Neural cell (in vitro differentiated cells): ENCODE data around the gene NMB. TPM values are rescaled to one million over a fixed set of nuclear protein-coding genes. Genes with fewer than 3 reads are reported as not detected.

Experiments used
- H2AFZ ChIP-seq: fragments of 200-600, 300-800 bp; sonication (generic), shearing (Covaris generic); 2 replicates; pipeline ENCODE4 v1.6.0; 2014; ENCODE audit warnings: low read depth, mild to moderate bottlenecking, antibody characterized with exemption, low read length, moderate library complexity
- H3F3A ChIP-seq: fragments of 200-600 bp; shearing (Covaris generic); 2 replicates; pipeline ENCODE4 v1.6.1; 2016; ENCODE audit warnings: mild to moderate bottlenecking, moderate library complexity, mixed read lengths, antibody characterized with exemption, low read length; ENCODE audit not compliant: insufficient read depth, poor library complexity, severe bottlenecking
- H3K27ac ChIP-seq: fragments of 200-600, 300-800 bp; sonication (generic), shearing (Covaris generic); 2 replicates; pipeline ENCODE4 v1.5.1; 2014; ENCODE audit warnings: mild to moderate bottlenecking, low read length, moderate library complexity
- H3K27me3 ChIP-seq: fragments of 300-800, 200-600 bp; sonication (generic), shearing (Covaris generic); 2 replicates; pipeline ENCODE4 v1.6.0; 2014; ENCODE audit warnings: mild to moderate bottlenecking, low read depth, low read length, moderate library complexity; ENCODE audit not compliant: insufficient read depth
- H3K36me3 ChIP-seq: fragments of 300-800, 200-600 bp; sonication (generic), shearing (Covaris generic); 2 replicates; pipeline ENCODE4 v1.5.1; 2014; ENCODE audit warnings: mild to moderate bottlenecking, antibody characterized with exemption, low read length, moderate library complexity; ENCODE audit not compliant: insufficient read depth
- H3K4me2 ChIP-seq: fragments of 300-800, 200-600 bp; sonication (generic), shearing (Covaris generic); 2 replicates; pipeline ENCODE4 v1.6.0; 2014; ENCODE audit warnings: mild to moderate bottlenecking, low read length
- H3K4me3 ChIP-seq: fragments of 300-800, 200-600 bp; sonication (generic), shearing (Covaris generic); 2 replicates; pipeline ENCODE4 v1.5.1; 2014; ENCODE audit warnings: mild to moderate bottlenecking, low read length, moderate library complexity
- H3K79me2 ChIP-seq: fragments of 200-600 bp; shearing (Covaris generic); replicated peaks from 2 replicates; pipeline ENCODE4 v1.6.0; 2014; ENCODE audit warnings: mild to moderate bottlenecking, low read length, moderate library complexity; ENCODE audit not compliant: insufficient read depth
- H3K9ac ChIP-seq: fragments of 300-800, 200-600 bp; sonication (generic), shearing (Covaris generic); 2 replicates; pipeline ENCODE4 v1.6.1; 2016; ENCODE audit warnings: mild to moderate bottlenecking, low read length, mixed read lengths
- H3K9me2 ChIP-seq: fragments of 200-600 bp; shearing (Covaris generic); 2 replicates; pipeline ENCODE4 v1.6.1; 2016; ENCODE audit warnings: mild to moderate bottlenecking, low read length, mixed read lengths; ENCODE audit not compliant: insufficient read depth
- H3K9me3 ChIP-seq: fragments of 200-600, 300-800 bp; sonication (generic), shearing (Covaris generic); 2 replicates; pipeline ENCODE4 v1.6.1; 2016; ENCODE audit warnings: mild to moderate bottlenecking, mixed run types, low read length, moderate library complexity, mixed read lengths
- H4K20me1 ChIP-seq: fragments of 200-600 bp; shearing (Covaris generic); 2 replicates; pipeline ENCODE4 v1.6.1; 2016; ENCODE audit warnings: mild to moderate bottlenecking, mixed run types; ENCODE audit not compliant: insufficient read depth
- EP300 ChIP-seq: fragments of 450-650 bp; conservative IDR thresholded peaks from 2 replicates; pipeline ENCODE4 v1.6.1; 2014; ENCODE audit warnings: antibody characterized with exemption, mild to moderate bottlenecking, moderate library complexity; ENCODE audit not compliant: poor library complexity, severe bottlenecking
- EZH2 ChIP-seq: fragments of 200-600, 300-800 bp; shearing (Covaris generic), sonication (generic); IDR thresholded peaks from 2 replicates; pipeline ENCODE4 v1.6.1; 2014; ENCODE audit warnings: antibody characterized with exemption, low read length, borderline replicate concordance, mild to moderate bottlenecking; ENCODE audit not compliant: insufficient read depth, poor library complexity, severe bottlenecking
- MXI1 ChIP-seq: fragments of 450-650 bp; conservative IDR thresholded peaks from 2 replicates; pipeline ENCODE4 v1.6.1; 2014; ENCODE audit warnings: antibody characterized with exemption, mild to moderate bottlenecking; ENCODE audit not compliant: poor library complexity, severe bottlenecking
- POLR2AphosphoS5 ChIP-seq: IDR thresholded peaks from 2 replicates; pipeline ENCODE4 v1.6.1; 2012
- RAD21 ChIP-seq: fragments of 450-650 bp; conservative IDR thresholded peaks from 2 replicates; pipeline ENCODE4 v1.6.1; 2014; ENCODE audit warnings: antibody characterized with exemption, mild to moderate bottlenecking, moderate library complexity
- SMC3 ChIP-seq: fragments of 450-650 bp; conservative IDR thresholded peaks from 2 replicates; pipeline ENCODE4 v1.6.1; 2014; ENCODE audit warnings: antibody characterized with exemption, mild to moderate bottlenecking, moderate library complexity; ENCODE audit not compliant: poor library complexity
- TAF1 ChIP-seq: IDR thresholded peaks from 2 replicates; pipeline ENCODE4 v1.6.1; 2012; ENCODE audit warnings: low read depth
- polyA plus RNA-seq: library from polyadenylated mRNA; depleted of rRNA; stranded (reverse); fragments of >200 nt; gene quantifications from 2 replicates; pipeline ENCODE4 v1.2.3, GENCODE V29; 2014
- TF ChIP-seq, protein P1 (sequence below): fragments of 450-650 bp; IDR thresholded peaks from 2 replicates; pipeline ENCODE4 v1.5.1; 2014; ENCODE audit warnings: antibody characterized with exemption, mild to moderate bottlenecking, moderate library complexity; ENCODE audit not compliant: poor library complexity, severe bottlenecking
- TF ChIP-seq, protein P2 (sequence below): IDR thresholded peaks from 2 replicates; pipeline ENCODE4 v1.6.1; 2012; ENCODE audit warnings: borderline replicate concordance

Gene NMB
- polyA plus RNA-seq, 1 donor from 2014 or later: 3.0 TPM

DNA sequence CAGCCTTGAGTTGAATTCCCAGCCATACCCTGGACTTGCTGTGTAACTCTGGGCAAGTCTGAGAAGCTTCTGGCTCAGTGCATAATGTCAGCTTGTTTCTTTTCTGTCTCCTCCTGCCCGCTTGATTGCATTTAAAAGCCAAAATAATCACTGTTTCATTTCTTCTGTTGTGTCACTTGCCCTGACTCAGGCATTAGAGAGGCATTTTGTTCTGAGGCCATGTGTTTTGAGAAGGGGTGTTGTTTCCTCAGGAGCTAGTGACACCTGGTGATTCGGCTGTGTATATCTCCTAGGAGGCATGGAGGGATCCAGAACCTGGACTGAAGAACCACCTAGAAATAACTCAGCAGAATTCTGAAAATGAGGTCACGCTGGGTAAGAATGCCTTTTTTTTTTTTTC is 19.9 kb downstream of the NMB start:
- H3K4me2 ChIP-seq: no peak overlapping the region
- peaks cover 12% of the 10 kb centered on the region for H3K79me2 ChIP-seq
- H3K4me3 ChIP-seq: no peak overlapping the region
- no peaks in the 10 kb centered on the region for H4K20me1 ChIP-seq
- no peaks in the 10 kb centered on the region for H3K9me3 ChIP-seq
- H3K36me3 ChIP-seq: peaks cover 6% of the 10 kb centered on the region
- H2AFZ ChIP-seq: no peak overlapping the region
- no peaks in the 10 kb centered on the region for H3K27me3 ChIP-seq
- no peak overlapping the region for H3K9ac ChIP-seq
- TF ChIP-seq, protein P1, sequence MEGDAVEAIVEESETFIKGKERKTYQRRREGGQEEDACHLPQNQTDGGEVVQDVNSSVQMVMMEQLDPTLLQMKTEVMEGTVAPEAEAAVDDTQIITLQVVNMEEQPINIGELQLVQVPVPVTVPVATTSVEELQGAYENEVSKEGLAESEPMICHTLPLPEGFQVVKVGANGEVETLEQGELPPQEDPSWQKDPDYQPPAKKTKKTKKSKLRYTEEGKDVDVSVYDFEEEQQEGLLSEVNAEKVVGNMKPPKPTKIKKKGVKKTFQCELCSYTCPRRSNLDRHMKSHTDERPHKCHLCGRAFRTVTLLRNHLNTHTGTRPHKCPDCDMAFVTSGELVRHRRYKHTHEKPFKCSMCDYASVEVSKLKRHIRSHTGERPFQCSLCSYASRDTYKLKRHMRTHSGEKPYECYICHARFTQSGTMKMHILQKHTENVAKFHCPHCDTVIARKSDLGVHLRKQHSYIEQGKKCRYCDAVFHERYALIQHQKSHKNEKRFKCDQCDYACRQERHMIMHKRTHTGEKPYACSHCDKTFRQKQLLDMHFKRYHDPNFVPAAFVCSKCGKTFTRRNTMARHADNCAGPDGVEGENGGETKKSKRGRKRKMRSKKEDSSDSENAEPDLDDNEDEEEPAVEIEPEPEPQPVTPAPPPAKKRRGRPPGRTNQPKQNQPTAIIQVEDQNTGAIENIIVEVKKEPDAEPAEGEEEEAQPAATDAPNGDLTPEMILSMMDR: no peak
- TF ChIP-seq EP300 (no peak), SMC3 (no peak), POLR2AphosphoS5 (no peak)
- TF ChIP-seq, protein P2, sequence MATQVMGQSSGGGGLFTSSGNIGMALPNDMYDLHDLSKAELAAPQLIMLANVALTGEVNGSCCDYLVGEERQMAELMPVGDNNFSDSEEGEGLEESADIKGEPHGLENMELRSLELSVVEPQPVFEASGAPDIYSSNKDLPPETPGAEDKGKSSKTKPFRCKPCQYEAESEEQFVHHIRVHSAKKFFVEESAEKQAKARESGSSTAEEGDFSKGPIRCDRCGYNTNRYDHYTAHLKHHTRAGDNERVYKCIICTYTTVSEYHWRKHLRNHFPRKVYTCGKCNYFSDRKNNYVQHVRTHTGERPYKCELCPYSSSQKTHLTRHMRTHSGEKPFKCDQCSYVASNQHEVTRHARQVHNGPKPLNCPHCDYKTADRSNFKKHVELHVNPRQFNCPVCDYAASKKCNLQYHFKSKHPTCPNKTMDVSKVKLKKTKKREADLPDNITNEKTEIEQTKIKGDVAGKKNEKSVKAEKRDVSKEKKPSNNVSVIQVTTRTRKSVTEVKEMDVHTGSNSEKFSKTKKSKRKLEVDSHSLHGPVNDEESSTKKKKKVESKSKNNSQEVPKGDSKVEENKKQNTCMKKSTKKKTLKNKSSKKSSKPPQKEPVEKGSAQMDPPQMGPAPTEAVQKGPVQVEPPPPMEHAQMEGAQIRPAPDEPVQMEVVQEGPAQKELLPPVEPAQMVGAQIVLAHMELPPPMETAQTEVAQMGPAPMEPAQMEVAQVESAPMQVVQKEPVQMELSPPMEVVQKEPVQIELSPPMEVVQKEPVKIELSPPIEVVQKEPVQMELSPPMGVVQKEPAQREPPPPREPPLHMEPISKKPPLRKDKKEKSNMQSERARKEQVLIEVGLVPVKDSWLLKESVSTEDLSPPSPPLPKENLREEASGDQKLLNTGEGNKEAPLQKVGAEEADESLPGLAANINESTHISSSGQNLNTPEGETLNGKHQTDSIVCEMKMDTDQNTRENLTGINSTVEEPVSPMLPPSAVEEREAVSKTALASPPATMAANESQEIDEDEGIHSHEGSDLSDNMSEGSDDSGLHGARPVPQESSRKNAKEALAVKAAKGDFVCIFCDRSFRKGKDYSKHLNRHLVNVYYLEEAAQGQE: no peak
- no peaks in the 10 kb centered on the region for H3F3A ChIP-seq
- H3K27ac ChIP-seq: no peak overlapping the region
- no peaks in the 10 kb centered on the region for H3K9me2 ChIP-seq

DNA sequence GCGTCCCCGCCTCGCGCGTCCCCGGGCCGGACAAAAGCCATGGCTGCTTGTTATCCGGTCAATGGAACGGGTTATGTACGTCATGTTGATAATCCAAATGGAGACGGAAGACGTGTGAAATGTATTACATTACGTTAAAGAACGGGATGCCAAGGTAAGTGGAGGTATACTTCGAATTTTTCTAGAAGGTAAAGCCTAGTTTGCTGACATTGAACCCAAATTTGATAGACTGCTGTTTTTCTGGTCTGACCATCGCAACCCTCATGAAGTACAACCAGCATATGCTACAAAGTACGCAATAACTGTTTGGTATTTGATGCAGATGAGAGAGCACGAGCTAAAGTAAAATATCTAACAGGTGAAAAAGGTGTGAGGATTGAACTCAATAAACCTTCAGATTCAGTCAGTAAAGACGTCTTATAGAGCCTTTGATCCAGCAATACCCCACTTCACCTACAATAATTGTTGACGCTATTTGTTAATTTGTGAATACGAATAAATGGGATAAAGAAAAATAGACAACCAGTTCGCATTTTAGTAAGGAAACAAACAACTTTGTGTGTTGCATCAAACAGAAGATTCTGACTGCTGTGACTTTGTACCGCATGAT is 23.7 kb downstream of the NMB start:
- Histone ChIP-seq H3K9me2 (no peaks in the 10 kb centered on the region), H3K27ac (peak overlapping the region; percentile 73), H3K9me3 (no peaks in the 10 kb centered on the region), H3K27me3 (no peaks in the 10 kb centered on the region), H4K20me1 (no peaks in the 10 kb centered on the region), H3K4me3 (peak overlapping the region; percentile 81), H3K79me2 (peaks cover 20% of the 10 kb centered on the region), H2AFZ (peak overlapping the region; percentile 19), H3K36me3 (no peaks in the 10 kb centered on the region), H3K9ac (peak overlapping the region; percentile 83), H3F3A (no peaks in the 10 kb centered on the region), H3K4me2 (peak overlapping the region; percentile 66)
- no peak for TF ChIP-seq RAD21
- TF ChIP-seq, protein P2: no peak
- no peak for TF ChIP-seq SMC3
- TF ChIP-seq MXI1: no peak
- TF ChIP-seq, protein P1: no peak
- TF ChIP-seq EZH2: no peak
- TF ChIP-seq POLR2AphosphoS5: no peak
- TF ChIP-seq TAF1: no peak
- no peak for TF ChIP-seq EP300
